Loucy (cell line): ENCODE data around the gene TBC1D1.

Experiments used
- H2AFZ ChIP-seq: fragments of 200-600 bp; sonication (generic); 2 replicates; pipeline ENCODE4 v1.6.0; 2016; ENCODE audit warnings: antibody characterized with exemption, mild to moderate bottlenecking, low read length, moderate library complexity
- H3F3A ChIP-seq: fragments of 200-600 bp; 2 replicates; pipeline ENCODE4 v1.6.0; 2016; ENCODE audit warnings: antibody characterized with exemption, low read depth, mild to moderate bottlenecking
- H3K27me3 ChIP-seq: fragments of 200-600 bp; sonication (generic); 2 replicates; pipeline ENCODE4 v1.6.1; 2014; ENCODE audit warnings: low read length, mild to moderate bottlenecking; ENCODE audit not compliant: insufficient read depth, poor library complexity, severe bottlenecking
- H3K36me3 ChIP-seq: fragments of 200-600 bp; sonication (generic); 2 replicates; pipeline ENCODE4 v1.6.1; 2016; ENCODE audit warnings: low read length; ENCODE audit not compliant: insufficient read depth
- H3K4me1 ChIP-seq: fragments of 200-600 bp; sonication (generic); 2 replicates; pipeline ENCODE4 v1.5.1; 2014; ENCODE audit warnings: low read length, mild to moderate bottlenecking; ENCODE audit not compliant: insufficient read depth, poor library complexity, severe bottlenecking
- H3K4me2 ChIP-seq: fragments of 200-600 bp; sonication (generic); 2 replicates; pipeline ENCODE4 v1.6.0; 2014; ENCODE audit warnings: antibody characterized with exemption, low read length, low read depth, mild to moderate bottlenecking; ENCODE audit not compliant: poor library complexity, severe bottlenecking
- H3K4me3 ChIP-seq: fragments of 200-600 bp; sonication (generic); 2 replicates; pipeline ENCODE4 v1.5.1; 2014; ENCODE audit warnings: low read length, mild to moderate bottlenecking, mixed read lengths; ENCODE audit not compliant: poor library complexity, severe bottlenecking
- H3K79me2 ChIP-seq: fragments of 200-600 bp; sonication (generic); 2 replicates; pipeline ENCODE4 v1.6.1; 2014; ENCODE audit warnings: low read length; ENCODE audit not compliant: insufficient read depth
- H3K9ac ChIP-seq: fragments of 200-600 bp; sonication (generic); 2 replicates; pipeline ENCODE4 v1.6.0; 2014; ENCODE audit warnings: mild to moderate bottlenecking, low read depth, low read length, moderate library complexity; ENCODE audit not compliant: poor library complexity, severe bottlenecking
- H3K9me2 ChIP-seq: fragments of 200-600 bp; sonication (generic); replicated peaks from 2 replicates; pipeline ENCODE4 v1.6.1; 2016; ENCODE audit warnings: low read depth, low read length, mixed read lengths
- H3K9me3 ChIP-seq: fragments of 200-600 bp; sonication (generic); 2 replicates; pipeline ENCODE4 v1.6.1; 2014; ENCODE audit warnings: mild to moderate bottlenecking, antibody characterized with exemption, low read length, low read depth; ENCODE audit not compliant: insufficient read depth
- H4K20me1 ChIP-seq: fragments of 200-600 bp; sonication (generic); 2 replicates; pipeline ENCODE4 v1.6.0; 2014; ENCODE audit warnings: antibody characterized with exemption, low read length, mild to moderate bottlenecking; ENCODE audit not compliant: insufficient read depth, poor library complexity, severe bottlenecking
- EZH2phosphoT487 ChIP-seq: fragments of 200-600 bp; IDR thresholded peaks from 2 replicates; pipeline ENCODE4 v1.6.1; 2018; ENCODE audit warnings: antibody characterized with exemption, mild to moderate bottlenecking, moderate library complexity, borderline replicate concordance
- TF ChIP-seq, protein P1 (sequence below): fragments of 200-600 bp; sonication (generic); conservative IDR thresholded peaks from 2 replicates; pipeline ENCODE4 v1.5.1; 2014; ENCODE audit warnings: mild to moderate bottlenecking, antibody characterized with exemption, low read length

TBC1D1 gene

DNA sequence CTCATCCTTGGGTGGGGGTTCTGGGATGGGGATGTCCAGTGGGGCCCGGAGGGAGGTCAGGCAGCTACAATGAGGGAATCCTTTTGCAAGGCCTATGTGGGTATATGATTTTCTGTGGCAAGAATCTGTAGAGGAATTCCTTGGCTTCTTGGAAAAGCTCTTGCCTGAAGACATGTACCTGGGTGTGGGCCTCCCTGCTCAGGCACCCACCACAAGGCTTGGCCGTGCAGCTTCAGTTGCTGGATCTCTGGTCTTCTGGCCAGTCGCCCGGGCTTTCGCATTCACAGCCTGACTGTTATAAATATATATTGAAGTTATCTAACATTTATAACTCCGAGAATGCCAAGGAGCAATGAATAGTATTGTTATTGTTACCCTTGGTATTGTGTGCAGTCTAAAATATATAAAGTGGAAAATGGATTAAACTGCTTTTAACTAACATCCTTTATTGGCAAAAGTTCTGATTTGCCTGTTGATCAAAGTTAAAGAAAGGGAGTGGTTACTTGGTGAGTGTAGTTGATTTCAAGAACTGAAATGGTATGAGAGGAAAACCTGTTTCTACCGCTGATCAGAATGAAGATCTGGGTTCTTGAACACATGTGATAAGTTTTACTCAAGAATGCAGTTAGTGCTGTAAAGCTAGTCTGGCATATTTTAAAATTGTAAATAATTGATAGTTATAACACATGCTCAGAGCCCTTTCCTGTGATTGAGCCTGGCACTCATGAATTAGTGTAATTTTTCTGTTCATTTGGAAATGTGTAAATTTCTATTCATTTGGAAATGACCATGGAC is 105.3 kb downstream of the TBC1D1 start:
- Histone ChIP-seq H3K4me3 (no peak overlapping the region), H3K4me1 (peaks cover 6% of the 10 kb centered on the region), H3K4me2 (no peak overlapping the region), H3K36me3 (no peaks in the 10 kb centered on the region), H2AFZ (no peak overlapping the region), H4K20me1 (no peaks in the 10 kb centered on the region), H3F3A (no peaks in the 10 kb centered on the region), H3K9me2 (no peaks in the 10 kb centered on the region), H3K79me2 (peaks cover 20% of the 10 kb centered on the region; the same call in 1 of the 2 replicates), H3K9ac (no peak overlapping the region), H3K9me3 (no peaks in the 10 kb centered on the region), H3K27me3 (no peaks in the 10 kb centered on the region)
- TF ChIP-seq EZH2phosphoT487, result no peak
- TF ChIP-seq, protein P1, sequence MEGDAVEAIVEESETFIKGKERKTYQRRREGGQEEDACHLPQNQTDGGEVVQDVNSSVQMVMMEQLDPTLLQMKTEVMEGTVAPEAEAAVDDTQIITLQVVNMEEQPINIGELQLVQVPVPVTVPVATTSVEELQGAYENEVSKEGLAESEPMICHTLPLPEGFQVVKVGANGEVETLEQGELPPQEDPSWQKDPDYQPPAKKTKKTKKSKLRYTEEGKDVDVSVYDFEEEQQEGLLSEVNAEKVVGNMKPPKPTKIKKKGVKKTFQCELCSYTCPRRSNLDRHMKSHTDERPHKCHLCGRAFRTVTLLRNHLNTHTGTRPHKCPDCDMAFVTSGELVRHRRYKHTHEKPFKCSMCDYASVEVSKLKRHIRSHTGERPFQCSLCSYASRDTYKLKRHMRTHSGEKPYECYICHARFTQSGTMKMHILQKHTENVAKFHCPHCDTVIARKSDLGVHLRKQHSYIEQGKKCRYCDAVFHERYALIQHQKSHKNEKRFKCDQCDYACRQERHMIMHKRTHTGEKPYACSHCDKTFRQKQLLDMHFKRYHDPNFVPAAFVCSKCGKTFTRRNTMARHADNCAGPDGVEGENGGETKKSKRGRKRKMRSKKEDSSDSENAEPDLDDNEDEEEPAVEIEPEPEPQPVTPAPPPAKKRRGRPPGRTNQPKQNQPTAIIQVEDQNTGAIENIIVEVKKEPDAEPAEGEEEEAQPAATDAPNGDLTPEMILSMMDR, result no peak

DNA sequence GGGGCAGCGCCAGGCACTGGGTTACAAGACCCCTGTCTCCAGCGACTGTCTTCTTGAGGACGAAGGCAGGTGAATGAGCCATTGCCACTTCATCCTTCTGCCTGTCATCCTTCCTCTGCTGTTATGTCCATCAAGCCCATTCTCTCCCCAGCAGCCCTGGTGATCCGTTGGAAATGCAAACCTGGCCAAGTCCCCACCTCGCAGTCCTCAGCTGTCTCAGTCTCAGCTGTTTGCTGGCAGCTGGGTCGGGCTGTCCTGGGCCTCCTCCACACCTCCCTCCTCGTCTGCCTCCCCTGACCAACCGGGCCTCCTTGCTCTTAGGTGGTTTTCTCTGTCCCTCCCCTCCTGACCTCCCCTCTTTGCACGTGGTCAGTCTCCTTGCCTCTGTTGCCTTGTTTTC is 107.3 kb downstream of the TBC1D1 start:
- Histone ChIP-seq H3K9me3 (no peaks in the 10 kb centered on the region), H3K27me3 (no peaks in the 10 kb centered on the region), H2AFZ (no peak overlapping the region), H3K4me3 (no peak overlapping the region), H3F3A (no peaks in the 10 kb centered on the region), H3K9ac (no peak overlapping the region), H4K20me1 (no peaks in the 10 kb centered on the region), H3K4me1 (peaks cover 13% of the 10 kb centered on the region), H3K9me2 (no peaks in the 10 kb centered on the region), H3K36me3 (no peaks in the 10 kb centered on the region), H3K79me2 (peaks cover 20% of the 10 kb centered on the region; the same call in 1 of the 2 replicates), H3K4me2 (no peak overlapping the region)
- TF ChIP-seq, protein P1, result no peak
- no peak for TF ChIP-seq EZH2phosphoT487

DNA sequence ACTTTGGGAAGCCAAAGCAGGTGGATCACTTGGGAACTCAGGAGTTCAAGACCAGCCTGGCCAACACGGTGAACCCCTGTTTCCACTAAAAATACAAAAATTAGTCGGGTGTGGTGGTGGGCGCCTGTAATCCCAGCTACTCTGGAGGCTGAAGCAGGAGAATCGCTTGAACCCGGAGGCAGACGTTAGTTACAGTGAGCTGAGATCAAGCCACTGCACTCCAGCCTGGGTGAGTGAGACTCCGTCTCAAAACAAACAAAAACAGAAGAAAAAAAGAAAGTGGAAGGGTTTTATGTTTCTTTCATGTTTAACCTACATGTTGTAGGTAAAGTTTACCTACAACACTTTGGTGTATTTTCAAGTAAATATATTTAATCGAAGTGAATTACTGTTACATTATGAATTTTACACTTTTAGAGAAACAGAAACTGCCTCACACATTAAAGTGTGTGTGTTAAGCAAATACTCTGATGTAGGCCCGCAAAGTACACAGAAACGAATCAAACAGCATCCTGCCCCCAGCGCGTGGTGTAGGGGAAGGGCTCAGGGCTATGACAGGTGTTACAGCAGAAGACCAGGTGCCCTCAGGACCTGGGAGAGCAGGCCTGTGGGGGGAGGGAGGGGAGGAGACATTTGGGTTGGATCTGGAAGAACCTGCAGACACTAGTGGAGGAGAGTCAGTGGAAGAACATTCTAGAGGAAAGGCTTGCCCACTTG is 108.3 kb downstream of the TBC1D1 start:
- H3K9me3 ChIP-seq, result no peaks in the 10 kb centered on the region
- peaks cover 3% of the 10 kb centered on the region for H4K20me1 ChIP-seq

More for the DNA sequence above, 108.3 kb downstream of the TBC1D1 start:
- no peak overlapping the region for H3K4me3 ChIP-seq
- no peaks in the 10 kb centered on the region for H3F3A ChIP-seq
- H3K27me3 ChIP-seq, result no peaks in the 10 kb centered on the region
- TF ChIP-seq, protein P1, result no peak
- TF ChIP-seq EZH2phosphoT487, result no peak
- no peak overlapping the region for H2AFZ ChIP-seq
- H3K36me3 ChIP-seq, result no peaks in the 10 kb centered on the region
- H3K4me1 ChIP-seq, result peaks cover 19% of the 10 kb centered on the region
- no peak overlapping the region for H3K9ac ChIP-seq
- H3K9me2 ChIP-seq, result no peaks in the 10 kb centered on the region
- no peak overlapping the region for H3K4me2 ChIP-seq
- peaks cover 20% of the 10 kb centered on the region; the same call in 1 of the 2 replicates for H3K79me2 ChIP-seq
